Esophagus squamous epithelium (tissue), 5 donors: Measurements from ENCODE around the gene RPS6KA3. TPM values are rescaled to one million over a fixed set of nuclear protein-coding genes. Genes with fewer than 3 reads are reported as not detected.

Source experiments
- DNase-seq: peaks from one replicate; lab custom pipeline; 2025; lab: John Stamatoyannopoulos, UW
- H3K27ac ChIP-seq, 4 donors: fragments of 200-600 bp; sonication (generic); one replicate each; pipeline ENCODE4 v1.5.1; 2016 to 2019; ENCODE audit warnings: mild to moderate bottlenecking in 1 of 4
- H3K27me3 ChIP-seq, 4 donors: fragments of 200-600 bp; sonication (generic); 1 replicate in 3 of 4; 2 replicates in 1 of 4; pipeline versions ENCODE4 v1.5.1 to v1.6.0; 2017 to 2021; ENCODE audit warnings: antibody characterized with exemption in 1 of 4
- H3K36me3 ChIP-seq, 3 donors: fragments of 200-600 bp; sonication (generic); one replicate each; pipeline ENCODE4 v1.5.1; 2016 to 2019
- H3K4me1 ChIP-seq, 3 donors: fragments of 200-600 bp; sonication (generic); one replicate each; pipeline ENCODE4 v1.5.1; 2017 to 2019
- H3K4me3 ChIP-seq, 4 donors: fragments of 200-600 bp; sonication (generic); 1 replicate in 3 of 4; 2 replicates in 1 of 4; pipeline ENCODE4 v1.5.1; 2016 to 2019; ENCODE audit warnings: mild to moderate bottlenecking in 2 of 4, moderate library complexity in 1 of 4
- H3K9me3 ChIP-seq, 3 donors: fragments of 200-600 bp; sonication (generic); one replicate each; pipeline ENCODE4 v1.5.1; 2016 to 2019
- POLR2A ChIP-seq, 4 donors: fragments of 450-650 bp; IDR thresholded peaks; one replicate each; pipeline ENCODE4 v1.6.1; 2017; ENCODE audit warnings: antibody characterized with exemption in 4 of 4, mild to moderate bottlenecking in 4 of 4, moderate library complexity in 3 of 4
- WGBS, 2 donors: methylation state at CpG; one replicate each; pipeline ENCODE4 v1.1.5; 2018; 5-methylcytosine and 5-hydroxymethylcytosine counted together
- intact Hi-C: fragments of 100-400 bp; cut with DNase I; formaldehyde crosslinking; loops from one replicate; pipeline ENCODE4 v1.15.0; 2022
- total RNA-seq, 4 donors: library from RNA; depleted of rRNA; stranded (reverse); fragments of >200 nt; gene quantifications; one replicate each; pipeline ENCODE4 v1.1.0, GENCODE V29; 2016
- TF ChIP-seq, protein P1 (sequence below), 6 experiments: fragments of 450-650 bp in 4 of 6; fragments of 200-600 bp in 2 of 6; sonication (generic) in 2 of 6; IDR thresholded peaks; one replicate each; pipeline ENCODE4 v1.5.1; 2016 to 2019; ENCODE audit warnings: antibody characterized with exemption in 6 of 6, mild to moderate bottlenecking in 4 of 6, moderate library complexity in 4 of 6
- donor health status: DM: yes; HTN: yes; CAD: no.

The RPS6KA3 gene
- total RNA-seq, 4 donors from 2014 or later, result 15.8 to 30.9 (median 29.7) TPM

DNA sequence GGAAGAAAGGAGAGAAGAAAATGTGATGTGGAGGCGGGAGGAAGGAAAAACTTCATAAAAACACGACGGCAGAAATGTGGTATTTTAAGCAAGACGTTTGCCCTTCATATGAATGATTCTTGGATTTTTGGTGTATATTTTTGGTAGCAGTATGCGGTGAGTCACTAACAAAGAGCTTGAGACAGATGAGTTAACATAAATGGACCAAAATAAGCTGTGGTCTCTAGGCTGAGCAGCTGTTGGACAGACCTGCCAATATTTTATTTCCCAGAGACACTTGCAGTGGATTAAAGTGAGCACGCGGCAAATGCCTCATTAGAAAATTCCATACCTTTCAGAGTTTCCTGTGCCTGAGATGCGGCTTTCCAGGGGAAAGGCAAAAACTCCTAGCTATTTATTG, 43.1 kb upstream of the RPS6KA3 start:
- Histone ChIP-seq H3K9me3 (no peaks in the 10 kb centered on the region), H3K27me3 (no peaks in the 10 kb centered on the region), H3K4me1 (peaks cover 0 to 8% (median 0%) of the 10 kb centered on the region in 3 donors), H3K36me3 (no peaks in the 10 kb centered on the region), H3K4me3 (no peak overlapping the region), H3K27ac (no peak overlapping the region)
- TF ChIP-seq, protein P1, sequence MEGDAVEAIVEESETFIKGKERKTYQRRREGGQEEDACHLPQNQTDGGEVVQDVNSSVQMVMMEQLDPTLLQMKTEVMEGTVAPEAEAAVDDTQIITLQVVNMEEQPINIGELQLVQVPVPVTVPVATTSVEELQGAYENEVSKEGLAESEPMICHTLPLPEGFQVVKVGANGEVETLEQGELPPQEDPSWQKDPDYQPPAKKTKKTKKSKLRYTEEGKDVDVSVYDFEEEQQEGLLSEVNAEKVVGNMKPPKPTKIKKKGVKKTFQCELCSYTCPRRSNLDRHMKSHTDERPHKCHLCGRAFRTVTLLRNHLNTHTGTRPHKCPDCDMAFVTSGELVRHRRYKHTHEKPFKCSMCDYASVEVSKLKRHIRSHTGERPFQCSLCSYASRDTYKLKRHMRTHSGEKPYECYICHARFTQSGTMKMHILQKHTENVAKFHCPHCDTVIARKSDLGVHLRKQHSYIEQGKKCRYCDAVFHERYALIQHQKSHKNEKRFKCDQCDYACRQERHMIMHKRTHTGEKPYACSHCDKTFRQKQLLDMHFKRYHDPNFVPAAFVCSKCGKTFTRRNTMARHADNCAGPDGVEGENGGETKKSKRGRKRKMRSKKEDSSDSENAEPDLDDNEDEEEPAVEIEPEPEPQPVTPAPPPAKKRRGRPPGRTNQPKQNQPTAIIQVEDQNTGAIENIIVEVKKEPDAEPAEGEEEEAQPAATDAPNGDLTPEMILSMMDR (IDR thresholded peaks at IDR 0.05), result no peak
- no peak for TF ChIP-seq POLR2A (IDR thresholded peaks at IDR 0.05)
- intact Hi-C loops, result no loop called here
- no peak for DNase-seq
- WGBS, 2 donors, result 39 to 45% methylated on average over 6 to 8 of the region's 8 CpGs

DNA sequence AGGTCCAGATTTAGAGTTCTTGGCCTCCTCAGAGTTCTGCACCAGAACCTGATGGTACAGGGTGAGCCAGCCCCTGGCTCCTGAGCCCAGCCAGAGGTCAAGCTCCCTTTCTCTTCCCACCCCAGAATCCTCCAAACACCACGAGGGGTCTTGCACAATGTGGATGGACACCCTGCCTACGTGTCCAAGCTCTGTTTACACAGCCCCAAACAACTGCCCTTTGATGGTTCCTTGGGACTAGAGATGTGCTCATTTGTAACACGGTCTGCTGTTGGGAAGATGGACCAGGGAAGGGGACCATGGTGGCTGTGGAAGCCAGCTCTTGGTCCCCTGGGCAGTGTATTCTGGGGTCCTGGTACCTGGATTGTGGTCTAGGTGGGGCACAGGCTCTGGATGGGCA, 40.0 kb upstream of the RPS6KA3 start:
- WGBS, 2 donors, result 33 to 36% methylated on average over 2 to 3 of the region's 3 CpGs
- intact Hi-C loops, result no loop called here
- Histone ChIP-seq H3K27ac (no peak overlapping the region), H3K27me3 (no peaks in the 10 kb centered on the region), H3K4me3 (no peak overlapping the region), H3K9me3 (no peaks in the 10 kb centered on the region), H3K36me3 (no peaks in the 10 kb centered on the region), H3K4me1 (no peaks in the 10 kb centered on the region)
- TF ChIP-seq, protein P1 (IDR thresholded peaks at IDR 0.05), result no peak
- no peak for TF ChIP-seq POLR2A (IDR thresholded peaks at IDR 0.05)
- no peak for DNase-seq

GRCh38 chrX:20300822-20301221, 34.1 kb upstream of the RPS6KA3 start:
- TF ChIP-seq POLR2A (IDR thresholded peaks at IDR 0.05), result no peak
- TF ChIP-seq, protein P1 (IDR thresholded peaks at IDR 0.05), result no peak
- Histone ChIP-seq H3K9me3 (no peaks in the 10 kb centered on the region), H3K36me3 (no peaks in the 10 kb centered on the region), H3K27me3 (no peaks in the 10 kb centered on the region), H3K4me1 (no peaks in the 10 kb centered on the region), H3K27ac (no peak overlapping the region), H3K4me3 (no peak overlapping the region)
- WGBS, 2 donors, result 94 to 100% methylated on average over 1 to 5 of the region's 5 CpGs
- no peak for DNase-seq
- intact Hi-C loops, result no loop called here

- Histone ChIP-seq H3K27me3 (no peaks in the 10 kb centered on the region), H3K27ac (no peak overlapping the region), H3K9me3 (no peaks in the 10 kb centered on the region), H3K4me1 (no peaks in the 10 kb centered on the region), H3K36me3 (no peaks in the 10 kb centered on the region), H3K4me3 (no peak overlapping the region)
- intact Hi-C loops, result no loop called here
- DNase-seq, result no peak
- WGBS, 2 donors, result 81 to 100% methylated on average over 2 of the region's 2 CpGs
- no peak for TF ChIP-seq POLR2A (IDR thresholded peaks at IDR 0.05)
- TF ChIP-seq, protein P1 (IDR thresholded peaks at IDR 0.05), result no peak
Observed at GRCh38 chrX:20294957-20295356, 28.2 kb upstream of the RPS6KA3 start.

DNA sequence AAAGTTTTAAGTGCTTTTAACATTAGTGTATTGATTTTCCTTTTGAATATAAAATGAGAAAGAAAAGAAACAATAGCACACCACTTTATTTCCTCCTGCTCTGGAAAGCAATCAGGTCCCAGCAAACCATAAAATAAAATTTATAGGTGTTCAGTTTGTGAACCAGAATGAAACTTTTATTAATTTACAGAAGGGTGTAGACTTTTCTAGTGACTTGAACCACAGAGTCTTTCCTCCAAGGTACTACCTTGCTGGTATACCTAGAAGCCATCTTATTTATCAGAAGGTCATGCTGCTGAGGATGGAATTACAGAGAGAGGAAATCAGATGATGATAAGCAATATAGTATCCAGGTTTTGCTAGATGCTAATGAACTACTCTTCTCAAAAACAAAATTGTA, 27.6 kb upstream of the RPS6KA3 start:
- no peak overlapping the region for H3K27ac ChIP-seq
- no peak for DNase-seq
- H3K27me3 ChIP-seq, result no peaks in the 10 kb centered on the region
- TF ChIP-seq, protein P1 (IDR thresholded peaks at IDR 0.05), result no peak
- no peak for TF ChIP-seq POLR2A (IDR thresholded peaks at IDR 0.05)
- intact Hi-C loops, result no loop called here
- H3K9me3 ChIP-seq, result no peaks in the 10 kb centered on the region
- H3K36me3 ChIP-seq, result no peaks in the 10 kb centered on the region
- H3K4me1 ChIP-seq, result no peaks in the 10 kb centered on the region
- H3K4me3 ChIP-seq, result no peak overlapping the region
